ENCODE results near the gene MSRB1.
"Not testable (repeated sequence)": the region's sequence is repeated elsewhere in the genome, so short reads cannot be mapped to it uniquely, and the experiment has no call there.

MSRB1 gene

DNA sequence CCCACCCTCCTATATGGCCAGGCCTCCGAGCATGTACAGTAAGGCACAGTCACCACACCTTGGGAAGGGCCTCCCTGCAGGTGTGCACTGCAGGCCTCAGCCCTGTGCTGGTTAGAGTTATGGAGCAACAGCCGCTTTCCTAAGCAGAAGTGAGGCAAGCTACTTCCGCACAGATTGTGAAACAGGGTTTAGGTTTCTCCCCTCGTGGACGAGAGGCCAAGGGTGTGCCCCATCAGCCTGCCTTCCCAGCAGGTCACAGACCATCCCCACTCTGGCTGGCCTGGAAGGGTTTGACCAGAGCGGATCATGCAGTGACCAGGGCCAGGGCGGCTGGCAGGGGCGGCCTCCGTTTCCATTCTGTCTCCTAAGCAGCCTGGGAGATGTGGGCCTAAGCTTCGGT, 4.7 kb downstream of the MSRB1 start:
- DNase-seq: no peak

DNA sequence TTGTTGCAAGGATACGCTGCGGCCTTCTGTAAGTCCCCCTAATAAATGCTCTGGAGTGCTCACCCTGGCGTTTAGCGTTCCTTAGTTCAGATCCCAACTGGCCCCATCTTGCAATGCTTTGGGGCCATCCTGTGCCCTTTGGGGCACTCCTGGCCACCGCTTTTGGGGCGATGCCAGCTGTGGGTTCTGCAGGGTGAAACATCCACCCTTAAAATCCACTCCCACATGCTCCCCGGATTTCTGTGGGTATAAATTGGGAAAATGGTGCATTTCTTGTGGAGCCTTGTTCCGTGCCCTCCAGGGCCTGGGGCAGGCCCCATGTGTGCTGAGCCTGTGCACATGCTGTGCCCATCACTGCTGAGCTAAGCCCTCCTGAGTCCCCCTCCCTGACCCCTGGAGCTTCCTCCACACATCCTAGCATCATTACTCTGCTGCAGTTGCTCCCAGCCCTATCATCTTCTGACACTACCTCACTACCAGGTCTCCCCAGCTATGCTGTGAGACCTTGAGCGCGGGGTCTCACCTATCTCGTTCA, 6.0 kb downstream of the MSRB1 start:
- DNase-seq: no peak

DNA sequence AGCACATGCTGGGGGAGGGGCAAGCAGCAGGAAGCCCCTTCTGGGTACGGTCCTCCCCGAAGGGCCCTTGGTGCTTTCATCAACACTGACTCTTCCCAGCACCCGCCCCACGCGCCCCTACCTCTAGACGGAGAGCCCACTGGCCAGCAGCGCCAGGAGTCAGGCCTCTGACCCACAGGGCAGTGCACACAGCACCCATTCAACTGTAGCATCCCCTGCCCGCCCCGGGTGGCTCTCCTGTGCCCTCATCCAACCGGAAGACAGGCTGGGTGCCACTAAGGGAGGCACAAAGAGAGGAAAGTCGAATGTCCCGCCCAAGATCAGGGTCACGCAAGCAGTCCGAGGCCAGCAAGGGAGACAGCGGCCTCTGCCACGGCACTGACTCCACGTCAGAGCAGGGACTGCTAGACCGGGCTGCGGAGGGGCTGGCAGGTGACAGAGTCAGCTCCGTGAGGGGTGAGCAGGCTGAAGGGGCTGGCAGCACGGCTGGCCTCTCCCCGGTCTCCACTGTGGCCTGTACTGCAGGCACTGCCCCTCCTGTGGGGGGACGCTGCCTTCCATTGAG, 9.8 kb downstream of the MSRB1 start:
- DNase-seq: no peak

DNA sequence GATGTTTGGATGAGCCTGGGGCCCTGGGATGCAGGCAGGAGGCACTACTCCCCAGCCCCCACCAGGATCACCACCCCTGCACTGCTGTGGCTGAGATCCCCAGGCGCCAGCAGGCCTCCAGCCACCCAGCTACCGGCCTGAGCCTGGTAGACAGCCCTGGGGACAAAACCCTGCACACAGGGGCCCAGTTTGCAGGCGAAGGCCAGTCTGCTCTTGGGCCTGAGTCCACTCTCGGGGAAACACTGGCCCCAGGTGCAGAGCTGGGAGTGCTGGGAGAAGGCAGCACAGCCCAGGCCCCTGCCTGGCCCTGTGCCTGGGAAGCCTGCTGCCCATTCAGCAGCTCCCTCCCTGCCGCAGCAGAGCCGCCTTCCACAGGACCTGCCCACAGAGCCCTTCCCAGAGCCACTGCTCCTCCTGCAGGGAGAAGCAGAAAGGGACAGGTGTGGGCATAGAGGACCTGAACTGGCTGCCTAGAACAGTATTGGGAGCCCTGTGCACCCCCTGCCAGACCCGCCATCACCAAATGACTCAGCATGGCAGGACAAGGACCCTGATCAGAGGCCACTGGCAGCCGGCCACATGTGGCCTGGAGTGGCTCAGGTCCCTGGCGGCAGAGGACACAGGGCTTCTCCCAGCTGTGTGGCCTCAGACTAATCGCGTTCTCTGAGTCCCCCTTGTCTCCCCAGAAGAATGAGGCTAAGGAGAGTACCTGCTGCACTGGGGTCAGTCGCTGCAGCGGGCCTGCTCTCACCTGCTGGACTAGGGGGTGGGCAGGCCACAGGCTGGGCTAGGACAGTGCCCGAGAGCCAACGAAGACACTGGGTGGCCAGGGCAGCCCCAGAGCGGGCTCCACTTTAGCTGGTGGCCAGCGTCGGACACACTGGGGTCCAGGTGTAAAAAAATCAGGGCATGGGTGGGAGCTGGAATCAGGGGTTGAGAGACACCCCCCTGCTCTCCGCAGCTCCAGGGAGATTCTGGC, 10.7 kb downstream of the MSRB1 start:
- no peak for DNase-seq

DNA sequence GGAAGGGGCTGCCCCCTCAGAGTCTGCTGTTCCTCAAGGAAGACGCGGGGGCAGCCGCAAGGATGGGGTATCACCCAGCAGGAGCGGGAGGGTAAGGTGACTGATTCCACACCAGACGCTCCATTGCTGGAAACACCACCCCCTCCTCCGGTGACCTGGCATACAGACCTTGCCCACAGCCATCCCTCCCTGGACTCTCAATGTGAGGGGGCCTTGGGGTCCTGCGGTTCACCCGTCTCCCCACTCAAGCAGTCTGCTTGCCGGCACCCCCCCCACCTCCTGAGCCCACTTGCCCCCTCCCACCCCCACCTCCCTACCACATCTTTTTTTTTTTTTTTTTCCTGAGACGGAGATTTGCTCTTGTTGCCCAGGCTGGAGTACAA, 12.7 kb downstream of the MSRB1 start:
- DNase-seq: no peak

DNA sequence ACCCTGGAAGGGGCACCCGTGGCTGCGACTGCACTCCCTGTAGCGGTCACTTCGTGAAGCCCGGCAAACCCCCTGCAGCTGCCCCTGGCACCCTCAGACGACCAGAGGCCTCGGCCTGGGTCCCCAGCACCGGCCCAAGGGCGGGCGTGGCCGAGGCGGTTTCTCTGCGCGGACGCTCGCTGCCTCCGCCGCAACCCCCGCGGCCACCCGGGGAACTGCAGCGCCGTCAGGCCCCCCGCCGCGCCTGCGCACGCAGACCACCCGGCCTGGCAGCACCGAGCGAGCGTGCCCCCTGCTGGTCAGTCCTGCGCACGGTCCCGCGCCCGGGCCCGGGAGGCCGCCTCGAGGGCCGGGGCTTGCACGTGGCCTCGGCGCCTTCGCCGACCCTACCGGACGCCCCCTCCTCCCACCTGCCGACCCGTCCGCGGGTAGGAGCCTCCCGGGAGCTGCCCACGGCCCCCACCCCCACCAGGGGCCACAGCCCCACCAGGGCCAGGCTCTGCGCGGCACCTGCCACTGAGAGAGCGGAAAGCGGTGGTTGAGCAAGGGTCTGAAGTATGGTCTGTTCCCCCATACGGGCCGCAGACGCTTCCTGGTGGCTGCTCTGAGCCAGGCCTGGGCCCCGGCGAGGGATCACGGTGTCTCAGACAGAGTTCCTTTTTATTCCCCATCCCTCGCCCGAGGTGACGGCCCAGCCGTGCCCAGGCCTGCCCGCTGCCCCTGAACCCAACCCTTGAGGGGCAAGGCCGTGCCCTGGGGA, 13.2 kb downstream of the MSRB1 start:
- DNase-seq: peak; percentile 43

DNA sequence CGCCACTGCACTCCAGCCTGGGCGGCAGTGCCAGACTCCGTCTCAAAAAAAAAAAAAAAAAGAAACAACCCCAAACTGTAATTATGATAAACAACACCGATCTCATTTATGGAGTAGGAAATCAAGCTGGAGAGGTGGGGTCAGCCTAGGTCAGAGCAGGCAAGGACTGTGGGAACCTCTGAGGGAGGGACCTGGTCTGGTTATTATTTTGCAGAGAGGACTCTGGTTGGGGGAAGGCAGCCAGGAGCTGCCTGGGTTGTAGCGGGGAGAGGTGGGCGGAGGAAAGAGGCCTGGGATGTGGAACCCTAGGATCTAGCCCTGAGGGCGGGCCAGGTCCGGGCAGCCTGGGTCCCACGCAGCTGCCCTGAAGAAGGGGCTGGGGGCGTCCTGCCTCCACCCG, 13.9 kb downstream of the MSRB1 start:
- DNase-seq: peak; percentile 18

DNA sequence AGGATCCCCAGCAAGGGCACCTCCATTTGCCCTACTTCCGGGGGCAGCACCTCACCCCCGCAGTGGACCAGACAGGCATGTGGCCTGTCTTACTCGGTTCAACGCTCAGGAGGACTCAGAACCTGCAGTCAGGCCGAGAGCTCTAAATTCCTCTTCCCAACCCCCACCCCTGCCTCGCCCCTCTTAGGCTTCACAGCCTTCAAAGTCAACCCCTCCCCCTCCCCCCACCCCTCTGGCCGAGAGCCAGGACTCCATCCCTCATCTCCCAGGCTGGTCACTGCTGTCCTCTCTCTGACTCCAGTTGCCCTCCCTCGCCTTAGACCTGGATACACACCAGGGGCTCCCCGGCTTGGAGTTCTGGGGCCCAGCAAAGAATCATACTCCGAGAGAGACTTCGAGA, 16.7 kb downstream of the MSRB1 start:
- DNase-seq: no peak

DNA sequence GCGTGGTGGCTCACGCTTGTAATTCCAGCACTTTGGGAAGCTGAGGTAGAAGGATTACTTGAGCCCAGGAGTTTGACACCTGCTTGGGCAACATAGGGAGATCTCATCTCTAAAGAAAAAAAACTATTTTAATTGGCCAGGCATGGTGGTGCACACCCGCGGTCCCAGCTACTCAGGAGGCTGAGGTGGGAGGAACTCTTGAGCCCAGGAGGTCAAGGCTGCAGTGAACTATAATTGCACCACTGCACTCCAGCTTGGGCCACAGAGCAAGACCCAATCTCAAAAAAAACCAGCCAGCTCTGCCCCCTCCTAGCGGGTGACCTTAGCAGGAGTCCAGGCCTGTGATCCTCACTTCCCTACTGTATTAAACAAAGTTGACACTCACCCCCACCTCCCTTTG, 18.9 kb downstream of the MSRB1 start:
- DNase-seq: no peak

DNA sequence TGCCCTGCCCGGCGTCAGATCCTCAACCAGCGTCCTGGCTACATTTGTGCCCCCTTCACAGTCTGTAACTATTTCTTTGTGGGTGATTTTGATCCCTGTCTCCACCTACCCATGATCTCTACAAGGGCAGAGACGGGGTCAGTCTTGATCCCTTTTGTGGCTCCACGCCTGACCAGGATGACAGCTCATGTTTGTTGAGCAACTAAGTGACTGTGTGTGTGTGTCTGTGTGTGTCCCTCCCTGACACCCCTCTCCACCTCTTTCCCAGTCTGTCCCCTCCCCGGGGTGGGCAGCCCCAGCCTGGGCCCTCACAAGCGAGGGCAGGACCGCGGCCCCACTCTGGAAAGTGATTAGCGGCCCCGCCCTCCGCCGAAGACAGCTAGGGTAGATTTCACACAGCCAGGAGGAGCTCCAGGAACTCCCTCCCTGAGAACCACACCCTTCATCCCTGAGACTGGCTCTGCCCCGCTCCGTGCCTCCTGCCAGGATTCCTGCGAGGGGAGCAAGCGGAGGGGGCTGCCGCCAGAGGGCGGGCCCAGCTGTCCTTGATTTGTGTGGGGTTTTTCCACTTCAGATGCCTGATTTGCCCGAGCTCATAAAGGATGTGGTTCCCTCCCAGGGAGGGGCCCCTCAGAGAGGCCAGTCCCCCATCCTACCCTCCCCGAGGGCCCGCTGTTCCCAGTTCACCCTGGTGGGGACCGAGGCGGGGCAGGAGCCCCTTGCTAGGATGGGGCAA, 19.5 kb downstream of the MSRB1 start:
- DNase-seq: no peak

DNA sequence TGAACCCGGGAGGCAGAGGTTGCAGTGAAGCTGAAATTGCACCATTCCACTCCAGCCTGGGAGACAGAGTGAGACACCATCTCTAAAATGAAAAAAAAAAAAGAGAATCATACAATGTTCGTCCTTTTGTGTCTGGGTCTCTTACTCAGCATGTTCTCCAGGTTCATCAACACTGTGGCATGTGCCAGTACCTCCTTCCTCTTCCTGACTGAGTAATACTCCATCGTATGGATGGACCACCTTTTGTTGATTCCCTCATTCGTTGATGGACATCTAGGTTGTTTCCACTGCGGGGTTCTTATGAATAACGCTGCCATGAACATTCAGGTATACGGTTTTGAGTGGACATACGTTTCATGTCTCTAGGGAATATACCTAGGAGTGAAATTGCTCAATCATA, 20.6 kb downstream of the MSRB1 start:
- DNase-seq: no peak

DNA sequence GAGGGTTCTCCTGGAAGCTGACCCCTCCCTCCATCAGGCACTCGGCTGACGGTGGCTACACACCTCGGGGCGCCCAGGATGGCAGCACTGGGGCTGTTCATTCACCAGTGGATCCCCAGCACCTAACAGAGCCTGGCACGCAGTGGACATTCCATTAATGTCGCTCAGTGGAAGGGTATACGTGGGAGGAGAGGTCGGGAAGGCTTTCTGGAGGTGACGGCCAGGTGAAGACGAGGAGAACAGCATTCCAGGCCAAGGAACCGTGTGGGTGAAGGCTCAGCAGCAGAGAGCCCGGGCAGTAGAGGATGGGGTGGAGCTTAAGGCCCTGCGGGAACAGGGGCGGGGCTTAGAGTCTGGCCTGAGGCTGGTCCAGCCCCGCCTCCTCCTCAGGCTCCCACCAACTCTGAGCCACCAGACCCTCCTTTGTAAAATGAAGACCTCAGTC, 22.2 kb downstream of the MSRB1 start:
- DNase-seq: no peak

DNA sequence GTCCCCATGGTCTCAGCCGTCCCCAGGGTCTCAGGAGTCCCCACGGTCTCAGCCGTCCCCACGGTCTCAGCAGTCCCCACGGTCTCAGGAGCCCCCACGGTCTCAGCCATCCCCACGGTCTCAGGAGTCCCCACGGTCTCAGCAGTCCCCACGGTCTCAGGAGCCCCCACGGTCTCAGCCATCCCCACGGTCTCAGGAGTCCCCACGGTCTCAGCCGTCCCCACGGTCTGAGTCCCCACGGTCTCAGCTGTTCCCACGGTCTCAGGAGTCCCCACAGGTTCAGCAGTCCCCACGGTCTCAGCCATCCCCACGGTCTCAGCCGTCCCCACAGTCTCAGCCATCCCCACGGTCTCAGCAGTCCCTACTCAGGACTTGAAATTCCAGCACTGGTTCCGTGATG, 22.9 kb downstream of the MSRB1 start:
- DNase-seq: not testable (repeated sequence)

DNA sequence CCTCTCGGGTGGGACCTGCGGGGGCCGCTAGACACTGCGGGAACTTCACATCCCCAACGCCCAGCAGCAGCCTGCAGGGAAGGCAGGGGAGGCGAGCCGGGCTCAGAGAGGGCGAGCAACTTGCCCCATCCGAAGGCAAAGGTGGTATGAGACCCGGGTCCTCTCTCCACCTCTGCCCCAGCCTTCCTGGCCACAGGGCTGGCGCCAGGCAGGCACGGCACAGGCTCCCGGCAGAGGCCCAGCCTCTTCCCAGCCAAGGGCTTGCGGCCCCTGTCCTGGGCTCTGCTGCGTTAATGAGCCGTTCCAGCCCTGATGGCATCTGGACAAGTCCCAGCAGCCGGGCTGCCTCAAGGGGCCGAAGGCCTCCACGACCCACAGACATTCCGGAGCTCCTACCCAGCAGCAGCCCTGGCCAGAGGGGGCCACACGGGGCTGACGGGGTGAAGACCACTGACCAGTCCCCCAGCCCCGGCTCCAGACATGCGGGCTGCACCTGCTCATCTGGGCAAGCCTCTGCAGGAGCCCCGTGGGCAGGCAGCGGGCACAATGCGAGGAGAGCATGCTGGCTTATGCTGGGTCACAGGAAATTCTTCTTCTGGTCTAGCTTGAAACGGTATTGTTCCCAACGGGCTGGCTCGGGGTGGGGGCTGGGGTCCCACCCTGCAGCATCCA, 23.5 kb downstream of the MSRB1 start:
- DNase-seq: no peak

DNA sequence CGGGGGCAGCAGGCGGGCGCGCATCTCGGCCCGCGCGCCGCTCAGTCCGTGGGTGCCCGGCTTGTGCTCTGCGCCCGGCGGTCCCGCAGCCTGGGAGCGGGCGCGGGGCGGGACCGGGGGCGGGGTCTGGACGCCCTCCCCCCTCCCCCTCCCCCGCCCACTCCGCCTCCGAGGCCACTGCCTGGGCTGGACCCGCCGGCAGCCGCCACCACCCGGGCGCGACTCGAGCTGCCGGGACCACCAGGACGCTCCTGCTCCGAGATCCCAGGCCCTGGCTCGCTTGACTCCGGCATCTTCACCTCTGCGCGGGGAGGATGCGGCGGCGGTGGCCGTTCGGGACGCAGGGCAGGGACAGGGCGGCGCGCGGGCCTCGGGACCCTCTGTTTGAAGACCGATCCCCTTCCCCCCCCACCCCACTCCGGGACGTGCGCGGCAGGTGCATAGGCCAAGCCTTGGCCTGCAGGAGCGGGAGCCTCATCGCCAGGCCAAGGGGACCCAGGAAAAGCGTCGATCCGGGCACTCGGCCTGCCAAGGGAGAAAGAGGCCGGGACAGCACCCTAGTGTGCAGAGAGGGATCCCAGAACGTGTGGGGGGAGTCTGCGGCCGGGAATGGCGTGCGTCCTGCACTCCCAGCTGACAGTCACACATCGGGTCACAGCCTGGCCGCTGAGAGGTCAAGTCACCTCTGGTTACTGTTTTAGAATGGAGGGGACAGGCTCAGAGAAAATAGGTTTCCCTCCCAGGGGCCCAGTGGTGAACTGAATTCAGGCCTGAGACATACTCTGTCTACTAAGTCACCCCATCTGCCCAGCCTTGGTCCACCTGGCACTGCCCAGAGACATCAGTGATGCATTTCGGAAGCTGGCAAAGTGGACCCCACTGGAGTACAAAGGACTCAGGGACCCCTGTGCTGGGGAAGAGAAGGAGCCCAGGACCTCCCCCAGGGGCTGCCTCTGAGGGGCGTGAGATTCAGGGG, 24.4 kb downstream of the MSRB1 start, which contains the start of gene HS3ST6:
TSS of gene HS3ST6 (minus strand) at position 65 of the 976 bp plus-strand sequence. CDS start 92 bp downstream, outside the sequence.
- DNase-seq: no peak

DNA sequence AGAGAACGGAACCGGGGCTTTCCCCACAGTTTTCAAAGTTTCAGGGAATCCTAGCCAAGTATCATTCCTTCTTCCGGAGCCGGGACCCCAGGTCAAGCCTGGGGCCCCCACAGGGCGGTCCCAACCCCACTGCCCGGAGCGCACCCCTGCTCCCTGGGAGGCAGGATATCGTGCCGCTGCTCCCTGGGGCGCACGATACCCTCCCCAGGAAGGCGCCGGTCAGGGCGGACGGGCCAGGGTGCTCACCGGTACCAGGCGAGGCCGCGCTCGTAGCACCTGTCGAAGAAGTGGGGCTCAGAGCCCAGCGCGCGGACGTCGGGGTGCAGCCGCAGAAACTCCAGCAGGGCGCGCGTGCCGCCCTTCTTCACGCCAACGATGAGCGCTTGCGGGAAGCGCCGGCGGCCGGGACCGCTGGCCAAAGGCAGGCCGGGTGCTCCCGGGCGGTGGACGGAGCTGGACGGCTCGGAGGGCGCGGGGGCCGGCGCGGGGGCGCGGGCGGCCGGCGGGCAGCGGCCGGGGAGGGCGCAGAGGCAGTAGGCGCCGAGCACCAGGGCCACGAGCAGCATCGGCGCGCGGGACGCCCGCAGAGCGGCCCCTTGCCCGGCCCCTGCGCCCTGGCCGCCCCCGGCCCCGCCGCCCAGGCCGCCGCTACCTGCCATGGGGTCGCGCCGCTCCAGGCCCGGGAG, 25.2 kb downstream of the MSRB1 start:
- DNase-seq: no peak

DNA sequence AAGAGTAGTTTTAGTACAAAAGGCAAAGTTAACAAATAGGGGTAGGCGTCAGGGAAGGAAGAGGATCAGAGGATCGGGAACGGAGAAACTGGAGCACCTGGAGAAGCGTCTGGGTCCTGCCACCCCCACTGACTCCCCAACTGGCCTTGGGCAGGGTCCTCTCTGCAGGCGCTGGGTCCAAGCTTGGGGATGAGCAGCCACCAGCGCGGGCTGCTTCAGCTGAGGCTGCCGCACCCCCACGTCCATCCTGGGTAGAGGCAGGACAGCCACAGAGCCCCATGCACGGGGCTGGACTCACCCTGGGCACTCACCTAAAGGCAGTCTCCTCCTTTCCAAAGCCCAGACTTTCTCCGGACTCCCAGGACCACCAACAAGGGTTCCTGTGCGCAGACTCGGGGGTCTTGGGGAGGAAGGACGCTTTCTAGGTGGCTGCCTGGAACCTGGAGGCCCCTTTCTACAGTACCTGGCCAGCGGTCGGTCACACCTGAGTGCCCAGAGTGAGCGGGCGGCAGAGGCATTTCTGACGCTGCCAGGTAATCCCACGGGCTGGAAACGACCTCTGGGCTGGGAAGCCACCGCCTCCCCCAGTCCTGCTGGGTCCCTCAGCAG, 25.8 kb downstream of the MSRB1 start:
- no peak for DNase-seq

DNA sequence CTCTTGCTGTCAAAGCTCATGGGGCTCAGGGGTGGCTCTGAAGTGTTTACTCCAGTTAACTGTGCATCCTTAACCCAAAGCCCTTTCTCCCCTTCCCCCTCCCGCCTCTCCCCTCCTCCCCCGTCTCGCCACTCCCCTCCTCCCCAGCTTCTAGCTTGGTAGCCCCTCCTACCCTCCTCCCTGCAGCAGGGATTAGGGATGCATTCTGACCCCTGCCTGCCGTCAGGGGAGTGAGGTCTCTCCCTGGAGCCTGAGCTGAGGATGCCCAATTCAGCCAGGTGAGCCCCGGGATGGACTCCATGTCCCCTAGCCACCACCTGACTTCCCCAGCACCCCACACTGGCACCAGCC, 26.4 kb downstream of the MSRB1 start:
- DNase-seq: no peak

DNA sequence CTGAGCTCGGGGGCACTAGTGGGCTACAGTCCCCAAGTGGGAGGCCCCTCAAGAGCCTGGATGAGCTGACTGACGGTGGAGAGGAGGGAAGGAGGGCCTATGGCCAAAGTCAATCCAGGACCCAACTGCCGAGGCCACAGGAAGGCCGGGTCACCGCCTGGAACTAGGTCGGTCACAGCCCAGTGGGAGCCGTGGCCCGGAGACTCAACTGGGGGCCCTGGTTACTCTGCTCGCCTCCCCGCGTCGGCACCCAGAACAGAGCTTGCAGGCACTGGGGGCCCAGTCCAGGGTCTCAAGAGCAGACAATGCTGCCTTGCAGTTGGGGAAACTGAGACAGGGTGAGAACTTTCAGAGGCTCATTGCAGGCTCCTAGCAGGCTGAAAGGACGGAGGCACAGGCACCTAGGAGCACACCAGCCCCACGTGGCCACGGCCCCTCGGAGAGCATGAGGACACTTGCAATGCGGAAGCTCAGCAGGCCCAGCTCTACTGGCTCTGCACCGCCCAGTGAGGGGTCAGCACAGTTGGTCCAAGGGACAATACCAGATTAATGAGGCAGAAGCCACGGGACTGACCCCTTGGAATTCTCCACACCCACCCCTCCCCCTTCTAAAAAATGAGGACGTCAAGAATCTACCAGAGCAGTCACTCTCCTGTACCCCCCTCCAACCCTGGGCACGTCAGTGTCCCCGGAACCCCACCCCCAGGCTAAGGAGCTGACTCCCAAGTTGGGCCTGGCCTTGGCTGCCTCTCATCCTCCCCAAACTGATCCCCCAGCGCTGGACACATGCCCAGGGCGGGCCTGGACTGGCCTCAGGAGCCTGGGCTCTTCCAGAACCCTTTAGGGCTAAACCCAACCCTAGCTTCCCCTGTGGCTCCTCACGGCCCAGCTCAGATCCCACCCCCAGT, 27.0 kb downstream of the MSRB1 start:
- DNase-seq: no peak

Data from NCI-H1417 treated with DMSO at 0.1 percent for 48 hours (cell line).